SK-N-SH treated with all-trans-retinoic acid at 6 μM for 48 hours (cell line): ENCODE measurements around the gene ASIC3.

ENCODE experiments used
- CSDC2 ChIP-seq: fragments of 250-450 bp; sonication (Bioruptor Pico); IDR thresholded peaks from 2 replicates; pipeline ENCODE4 v1.5.0; 2020; ENCODE audit warnings: mild to moderate bottlenecking, moderate library complexity
- ISL1 ChIP-seq: fragments of 250-450 bp; sonication (Bioruptor Pico); IDR thresholded peaks from 2 replicates; pipeline ENCODE4 v2.1.2; 2022; ENCODE audit warnings: mild to moderate bottlenecking, moderate library complexity
- TCF4 ChIP-seq: fragments of 250-450 bp; sonication (Bioruptor Pico); IDR thresholded peaks from 2 replicates; pipeline ENCODE4 v1.8.0; 2021; ENCODE audit warnings: mild to moderate bottlenecking, moderate library complexity, borderline replicate concordance
- ZFP3 ChIP-seq: fragments of 250-450 bp; sonication (Bioruptor Pico); IDR thresholded peaks from 2 replicates; pipeline ENCODE4 v1.5.0; 2020; ENCODE audit warnings: mild to moderate bottlenecking, moderate library complexity
- TF ChIP-seq, protein P1 (sequence below): fragments of 250-450 bp; sonication (Bioruptor Pico); IDR thresholded peaks from 2 replicates; pipeline ENCODE4 v1.8.0; 2020; ENCODE audit warnings: mild to moderate bottlenecking, moderate library complexity, borderline replicate concordance
- TF ChIP-seq, protein P2 (sequence below): fragments of 250-450 bp; sonication (Bioruptor Pico); IDR thresholded peaks from 2 replicates; pipeline ENCODE4 v1.5.0; 2020; ENCODE audit warnings: mild to moderate bottlenecking, moderate library complexity
- TF ChIP-seq, protein P3 (sequence below): fragments of 250-450 bp; sonication (Bioruptor Pico); IDR thresholded peaks from 2 replicates; pipeline ENCODE4 v1.5.1; 2021; ENCODE audit warnings: mild to moderate bottlenecking, moderate library complexity

DNA sequence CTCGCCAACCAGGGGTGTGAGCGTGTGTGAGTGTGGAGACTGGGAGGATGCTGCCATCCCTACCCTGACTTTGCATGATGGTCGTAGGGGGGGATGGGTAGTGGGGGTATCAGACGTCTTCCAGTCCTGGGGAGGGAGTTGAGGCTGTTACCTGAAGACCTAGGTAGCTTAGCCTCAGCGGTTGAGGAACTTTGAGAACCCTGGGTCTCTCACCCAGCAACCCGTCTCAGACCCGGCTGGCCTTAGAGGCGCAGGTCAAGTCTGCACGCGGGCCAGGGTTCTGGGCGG, 13.7 kb downstream of the ASIC3 start:
- TF ChIP-seq TCF4 (CRISPR knock-in tag): no peak
- TF ChIP-seq ZFP3 (CRISPR knock-in tag): no peak
- no peak for TF ChIP-seq ISL1
- TF ChIP-seq, protein P1, sequence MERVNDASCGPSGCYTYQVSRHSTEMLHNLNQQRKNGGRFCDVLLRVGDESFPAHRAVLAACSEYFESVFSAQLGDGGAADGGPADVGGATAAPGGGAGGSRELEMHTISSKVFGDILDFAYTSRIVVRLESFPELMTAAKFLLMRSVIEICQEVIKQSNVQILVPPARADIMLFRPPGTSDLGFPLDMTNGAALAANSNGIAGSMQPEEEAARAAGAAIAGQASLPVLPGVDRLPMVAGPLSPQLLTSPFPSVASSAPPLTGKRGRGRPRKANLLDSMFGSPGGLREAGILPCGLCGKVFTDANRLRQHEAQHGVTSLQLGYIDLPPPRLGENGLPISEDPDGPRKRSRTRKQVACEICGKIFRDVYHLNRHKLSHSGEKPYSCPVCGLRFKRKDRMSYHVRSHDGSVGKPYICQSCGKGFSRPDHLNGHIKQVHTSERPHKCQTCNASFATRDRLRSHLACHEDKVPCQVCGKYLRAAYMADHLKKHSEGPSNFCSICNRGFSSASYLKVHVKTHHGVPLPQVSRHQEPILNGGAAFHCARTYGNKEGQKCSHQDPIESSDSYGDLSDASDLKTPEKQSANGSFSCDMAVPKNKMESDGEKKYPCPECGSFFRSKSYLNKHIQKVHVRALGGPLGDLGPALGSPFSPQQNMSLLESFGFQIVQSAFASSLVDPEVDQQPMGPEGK (CRISPR knock-in tag): no peak
- TF ChIP-seq CSDC2 (CRISPR knock-in tag): no peak
- TF ChIP-seq, protein P2, sequence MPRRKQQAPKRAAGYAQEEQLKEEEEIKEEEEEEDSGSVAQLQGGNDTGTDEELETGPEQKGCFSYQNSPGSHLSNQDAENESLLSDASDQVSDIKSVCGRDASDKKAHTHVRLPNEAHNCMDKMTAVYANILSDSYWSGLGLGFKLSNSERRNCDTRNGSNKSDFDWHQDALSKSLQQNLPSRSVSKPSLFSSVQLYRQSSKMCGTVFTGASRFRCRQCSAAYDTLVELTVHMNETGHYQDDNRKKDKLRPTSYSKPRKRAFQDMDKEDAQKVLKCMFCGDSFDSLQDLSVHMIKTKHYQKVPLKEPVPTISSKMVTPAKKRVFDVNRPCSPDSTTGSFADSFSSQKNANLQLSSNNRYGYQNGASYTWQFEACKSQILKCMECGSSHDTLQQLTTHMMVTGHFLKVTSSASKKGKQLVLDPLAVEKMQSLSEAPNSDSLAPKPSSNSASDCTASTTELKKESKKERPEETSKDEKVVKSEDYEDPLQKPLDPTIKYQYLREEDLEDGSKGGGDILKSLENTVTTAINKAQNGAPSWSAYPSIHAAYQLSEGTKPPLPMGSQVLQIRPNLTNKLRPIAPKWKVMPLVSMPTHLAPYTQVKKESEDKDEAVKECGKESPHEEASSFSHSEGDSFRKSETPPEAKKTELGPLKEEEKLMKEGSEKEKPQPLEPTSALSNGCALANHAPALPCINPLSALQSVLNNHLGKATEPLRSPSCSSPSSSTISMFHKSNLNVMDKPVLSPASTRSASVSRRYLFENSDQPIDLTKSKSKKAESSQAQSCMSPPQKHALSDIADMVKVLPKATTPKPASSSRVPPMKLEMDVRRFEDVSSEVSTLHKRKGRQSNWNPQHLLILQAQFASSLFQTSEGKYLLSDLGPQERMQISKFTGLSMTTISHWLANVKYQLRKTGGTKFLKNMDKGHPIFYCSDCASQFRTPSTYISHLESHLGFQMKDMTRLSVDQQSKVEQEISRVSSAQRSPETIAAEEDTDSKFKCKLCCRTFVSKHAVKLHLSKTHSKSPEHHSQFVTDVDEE (CRISPR knock-in tag): no peak
- TF ChIP-seq, protein P3, sequence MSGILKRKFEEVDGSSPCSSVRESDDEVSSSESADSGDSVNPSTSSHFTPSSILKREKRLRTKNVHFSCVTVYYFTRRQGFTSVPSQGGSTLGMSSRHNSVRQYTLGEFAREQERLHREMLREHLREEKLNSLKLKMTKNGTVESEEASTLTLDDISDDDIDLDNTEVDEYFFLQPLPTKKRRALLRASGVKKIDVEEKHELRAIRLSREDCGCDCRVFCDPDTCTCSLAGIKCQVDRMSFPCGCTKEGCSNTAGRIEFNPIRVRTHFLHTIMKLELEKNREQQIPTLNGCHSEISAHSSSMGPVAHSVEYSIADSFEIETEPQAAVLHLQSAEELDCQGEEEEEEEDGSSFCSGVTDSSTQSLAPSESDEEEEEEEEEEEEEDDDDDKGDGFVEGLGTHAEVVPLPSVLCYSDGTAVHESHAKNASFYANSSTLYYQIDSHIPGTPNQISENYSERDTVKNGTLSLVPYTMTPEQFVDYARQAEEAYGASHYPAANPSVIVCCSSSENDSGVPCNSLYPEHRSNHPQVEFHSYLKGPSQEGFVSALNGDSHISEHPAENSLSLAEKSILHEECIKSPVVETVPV (CRISPR knock-in tag): no peak
